ENCODE measurements around the gene LAMA3.

GRCh38 chr18:23969664-23970063 lies 280.4 kb downstream of the LAMA3 start:
- TF ChIP-seq, protein P1, sequence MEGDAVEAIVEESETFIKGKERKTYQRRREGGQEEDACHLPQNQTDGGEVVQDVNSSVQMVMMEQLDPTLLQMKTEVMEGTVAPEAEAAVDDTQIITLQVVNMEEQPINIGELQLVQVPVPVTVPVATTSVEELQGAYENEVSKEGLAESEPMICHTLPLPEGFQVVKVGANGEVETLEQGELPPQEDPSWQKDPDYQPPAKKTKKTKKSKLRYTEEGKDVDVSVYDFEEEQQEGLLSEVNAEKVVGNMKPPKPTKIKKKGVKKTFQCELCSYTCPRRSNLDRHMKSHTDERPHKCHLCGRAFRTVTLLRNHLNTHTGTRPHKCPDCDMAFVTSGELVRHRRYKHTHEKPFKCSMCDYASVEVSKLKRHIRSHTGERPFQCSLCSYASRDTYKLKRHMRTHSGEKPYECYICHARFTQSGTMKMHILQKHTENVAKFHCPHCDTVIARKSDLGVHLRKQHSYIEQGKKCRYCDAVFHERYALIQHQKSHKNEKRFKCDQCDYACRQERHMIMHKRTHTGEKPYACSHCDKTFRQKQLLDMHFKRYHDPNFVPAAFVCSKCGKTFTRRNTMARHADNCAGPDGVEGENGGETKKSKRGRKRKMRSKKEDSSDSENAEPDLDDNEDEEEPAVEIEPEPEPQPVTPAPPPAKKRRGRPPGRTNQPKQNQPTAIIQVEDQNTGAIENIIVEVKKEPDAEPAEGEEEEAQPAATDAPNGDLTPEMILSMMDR (conservative IDR thresholded peaks at IDR 0.05 in 1 of 2, IDR thresholded peaks at IDR 0.05 in 1 of 2; ENCODE audit: low read depth in 1 of 2, low read length in 2 of 2): no peak
- no peak for TF ChIP-seq EZH2 (IDR thresholded peaks at IDR 0.05; ENCODE audit: low read length, missing control alignments)
